ENCODE measurements around the gene NONO.
"Not testable (repeated sequence)": the region's sequence is repeated elsewhere in the genome, so short reads cannot be mapped to it uniquely, and the experiment has no call there.

DNA sequence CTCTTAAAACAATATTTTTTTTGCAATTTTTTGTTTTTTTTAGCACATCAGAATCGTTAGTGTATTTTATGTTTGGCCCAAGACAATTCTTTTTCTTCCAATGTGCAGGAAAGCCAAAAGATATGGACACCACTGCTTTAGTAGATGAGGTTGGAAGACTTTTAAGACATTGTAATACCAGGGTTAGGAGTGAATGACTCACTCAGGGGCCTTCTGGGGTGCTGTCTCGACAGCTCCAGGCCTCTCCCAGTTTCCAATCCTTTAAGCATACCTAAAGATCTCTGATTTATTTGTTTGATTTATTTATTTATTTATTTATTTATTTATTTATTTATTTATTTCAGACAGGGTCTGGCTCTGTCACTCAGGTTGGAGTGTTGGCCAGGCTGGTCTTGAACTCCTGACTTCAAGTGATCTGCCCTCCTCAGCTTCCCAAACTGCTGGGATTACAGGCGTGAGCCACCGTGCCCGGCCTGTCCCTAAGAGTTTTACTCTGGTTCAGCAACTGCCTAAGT is 65.8 kb downstream of the NONO start:
- TF ChIP-seq EZH2phosphoT487 (IDR thresholded peaks at IDR 0.05; ENCODE audit: low read depth, severe bottlenecking, unreplicated experiment); EZH2 (IDR thresholded peaks at IDR 0.05; ENCODE audit: borderline replicate concordance): not testable (repeated sequence)
- TF ChIP-seq, protein P1, sequence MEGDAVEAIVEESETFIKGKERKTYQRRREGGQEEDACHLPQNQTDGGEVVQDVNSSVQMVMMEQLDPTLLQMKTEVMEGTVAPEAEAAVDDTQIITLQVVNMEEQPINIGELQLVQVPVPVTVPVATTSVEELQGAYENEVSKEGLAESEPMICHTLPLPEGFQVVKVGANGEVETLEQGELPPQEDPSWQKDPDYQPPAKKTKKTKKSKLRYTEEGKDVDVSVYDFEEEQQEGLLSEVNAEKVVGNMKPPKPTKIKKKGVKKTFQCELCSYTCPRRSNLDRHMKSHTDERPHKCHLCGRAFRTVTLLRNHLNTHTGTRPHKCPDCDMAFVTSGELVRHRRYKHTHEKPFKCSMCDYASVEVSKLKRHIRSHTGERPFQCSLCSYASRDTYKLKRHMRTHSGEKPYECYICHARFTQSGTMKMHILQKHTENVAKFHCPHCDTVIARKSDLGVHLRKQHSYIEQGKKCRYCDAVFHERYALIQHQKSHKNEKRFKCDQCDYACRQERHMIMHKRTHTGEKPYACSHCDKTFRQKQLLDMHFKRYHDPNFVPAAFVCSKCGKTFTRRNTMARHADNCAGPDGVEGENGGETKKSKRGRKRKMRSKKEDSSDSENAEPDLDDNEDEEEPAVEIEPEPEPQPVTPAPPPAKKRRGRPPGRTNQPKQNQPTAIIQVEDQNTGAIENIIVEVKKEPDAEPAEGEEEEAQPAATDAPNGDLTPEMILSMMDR (IDR thresholded peaks at IDR 0.05; ENCODE audit: poor library complexity): not testable (repeated sequence)
